ENCODE data around the gene CA4. TPM values are rescaled to one million over a fixed set of nuclear protein-coding genes. Genes with fewer than 3 reads are reported as not detected.

Gene CA4
- total and polyA plus RNA-seq, 2 of the 8 experiments (the other 6 are each of a cell fraction or from before 2014, with no cell fraction given): 3.6 to 4.2 TPM

- Histone ChIP-seq H3K18ac (ENCODE audit: extremely low read depth, low read length) (no peak overlapping the region), H4K5ac (ENCODE audit: insufficient read length, low read depth, low read length) (no peak overlapping the region), H2AK5ac (ENCODE audit: low read depth, low read length) (peak overlapping the region; percentile 41; the same call in 1 of the 2 replicates), H4K8ac (ENCODE audit: extremely low read depth, insufficient read depth, low read length) (no peak overlapping the region), H3K9ac (replicated peaks in 1 of 4; ENCODE audit: extremely low read depth in 1 of 4, low read depth in 3 of 4, low read length in 3 of 4) (no peak overlapping the region), H3K4me2 (ENCODE audit: insufficient read depth in 1 of 2, low read depth in 2 of 2, low read length in 2 of 2) (0 out of 4 replicates have a peak overlapping the region, but pooled peaks of 1 of the 2 experiments have one; percentile 11), H3K27ac (ENCODE audit: low read depth, low read length) (no peak overlapping the region), H2BK12ac (ENCODE audit: low read depth, low read length) (no peak overlapping the region), H3K79me1 (ENCODE audit: low read depth, low read length) (no peaks in the 10 kb centered on the region), H4K20me1 (replicated peaks in 1 of 2; ENCODE audit: control insufficient read depth in 1 of 2, insufficient read depth in 2 of 2, low read length in 2 of 2) (peaks cover 0 to 3% of the 10 kb centered on the region in 2 experiments), H2BK15ac (ENCODE audit: low read length) (no peak overlapping the region), H3K36me3 (ENCODE audit: control insufficient read depth in 2 of 4, insufficient read depth in 4 of 4, low read length in 3 of 4) (no peaks in the 10 kb centered on the region), H3K4ac (replicated peaks; ENCODE audit: insufficient read length, low read depth, low read length) (no peak overlapping the region), H4K91ac (replicated peaks; ENCODE audit: insufficient read length, low read length) (no peak overlapping the region), H2AFZ (ENCODE audit: low read length) (no peak overlapping the region), H3K4me3 (ENCODE audit: extremely low read depth in 1 of 4, insufficient read depth in 2 of 4, low read depth in 3 of 4, low read length in 4 of 4) (no peak overlapping the region), H3K9me3 (ENCODE audit: insufficient read depth in 2 of 2, low read depth in 1 of 2, low read length in 1 of 2) (no peaks in the 10 kb centered on the region), H3K14ac (ENCODE audit: insufficient read length) (no peak overlapping the region), H3K79me2 (ENCODE audit: control insufficient read depth in 1 of 2, insufficient read depth in 2 of 2, low read length in 2 of 2) (no peaks in the 10 kb centered on the region), H2BK120ac (replicated peaks; ENCODE audit: low read depth, low read length) (no peak overlapping the region), H3K23me2 (ENCODE audit: low read depth, low read length) (peaks cover 4% of the 10 kb centered on the region; the same call in 1 of the 2 replicates), H3K27me3 (replicated peaks in 1 of 4; ENCODE audit: control insufficient read depth in 3 of 4, extremely low read depth in 1 of 4, insufficient read depth in 3 of 4, low read length in 3 of 4) (peaks cover 0 to 13% (median 7%) of the 10 kb centered on the region in 4 experiments; a peak in 5 of 7 replicates), H2BK5ac (ENCODE audit: low read depth, low read length) (no peak overlapping the region), H3K23ac (ENCODE audit: insufficient read length) (no peak overlapping the region), H2BK20ac (ENCODE audit: low read length) (no peak overlapping the region), H3K56ac (replicated peaks; ENCODE audit: insufficient read length, low read depth, low read length) (no peak overlapping the region), H3K4me1 (replicated peaks in 1 of 4; ENCODE audit: control insufficient read depth in 3 of 4, insufficient read depth in 4 of 4, low read length in 3 of 4) (peaks cover 7 to 31% (median 15%) of the 10 kb centered on the region in 4 experiments)
- DNase-seq (ENCODE audit: low read depth in 1 of 2, low spot score in 2 of 2) (no peak), FAIRE-seq (no peak)
- ChIA-PET CTCF (ENCODE audit: partially characterized antibody) (interaction anchor here (1.3 to 9.0 kb wide), 2 partner anchors 12 to 19 kb away, joined by 6 to 148 read pairs; no protein-coding TSS in a partner anchor), POLR2A (ENCODE audit: partially characterized antibody) (interaction anchor here (1.6 kb wide), 1 partner anchor 15 kb away, joined by 4 read pairs; no protein-coding TSS in a partner anchor)
- 74% methylated on average over 9 of the region's 9 CpGs; no CpG with 5 or more reads in 1 of the 2 experiments for WGBS, 2 experiments (ENCODE audit: extremely low coverage in 1 of 2, insufficient coverage in 1 of 2, insufficient read length in 1 of 2, insufficient replicate concordance in 2 of 2, low coverage in 1 of 2, low lambda C conversion rate in 2 of 2, missing lambda C conversion rate in 1 of 2)
- TF ChIP-seq SIX5 (IDR thresholded peaks at IDR 0.05; ENCODE audit: low read depth, low read length) (no peak), RAD21 (IDR thresholded peaks at IDR 0.05 in 1 of 2, conservative IDR thresholded peaks at IDR 0.05 in 1 of 2; ENCODE audit: low read depth in 2 of 2, low read length in 2 of 2) (no peak), NANOG (IDR thresholded peaks at IDR 0.05; ENCODE audit: insufficient read depth, low read depth, low read length, poor library complexity, severe bottlenecking) (no peak), RNF2 (IDR thresholded peaks at IDR 0.05; ENCODE audit: borderline replicate concordance, low read depth, low read length, missing control alignments, poor library complexity, severe bottlenecking) (no peak), CBX5 (IDR thresholded peaks at IDR 0.05; ENCODE audit: low read depth, low read length) (no peak), JUN (IDR thresholded peaks at IDR 0.05; ENCODE audit: low read depth, low read length) (no peak), CHD1 (IDR thresholded peaks at IDR 0.05; ENCODE audit: low read depth, low read length) (no peak)
Measured at GRCh38 chr17:60155815-60156214, 6.0 kb downstream of the CA4 start.
